ENCODE data around the gene FAM120AOS. TPM values are rescaled to one million over a fixed set of nuclear protein-coding genes. Genes with fewer than 3 reads are reported as not detected.

The FAM120AOS gene
- total and polyA plus RNA-seq, 2 of the 8 experiments (the other 6 are each of a cell fraction or from before 2014, with no cell fraction given) = 29.6 to 37.6 TPM

DNA sequence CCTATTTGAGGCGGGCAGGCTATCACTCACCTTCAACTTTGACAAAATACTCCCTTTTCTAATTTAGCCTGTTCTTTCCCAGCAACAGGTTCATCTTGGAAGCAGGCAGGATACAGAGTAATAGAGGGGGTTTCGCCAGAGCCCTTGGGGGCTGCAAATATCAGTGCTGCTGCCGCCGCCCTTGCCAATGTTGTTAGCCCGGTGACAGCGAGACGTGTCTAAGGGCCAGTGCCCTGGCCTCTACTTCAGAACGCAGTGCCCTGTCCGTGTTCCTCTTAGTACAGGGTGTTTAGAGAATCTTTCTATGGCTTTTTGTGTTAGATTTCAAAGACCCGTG, 703 bp downstream of the FAM120AOS start:
- peak overlapping the region; percentile 89 to 92 for H3K4me2 ChIP-seq (ENCODE audit: insufficient read depth in 1 of 2, low read depth in 2 of 2, low read length in 2 of 2)
- no peak overlapping the region for H2BK20ac ChIP-seq (ENCODE audit: low read length)
- H4K91ac ChIP-seq (replicated peaks; ENCODE audit: insufficient read length, low read length) = no peak overlapping the region
- H3K79me1 ChIP-seq (ENCODE audit: low read depth, low read length) = peaks cover 2% of the 10 kb centered on the region; the same call in 1 of the 2 replicates
- FAIRE-seq (no peak), DNase-seq (ENCODE audit: low read depth in 1 of 2, low spot score in 2 of 2) (no peak)
- no peak for TF ChIP-seq BCL11A (IDR thresholded peaks at IDR 0.05; ENCODE audit: low read depth in 2 of 2, low read length in 2 of 2)
- TF ChIP-seq SUZ12 (IDR thresholded peaks at IDR 0.05; ENCODE audit: low read length) = peak; percentile 19; the same call in 1 of the 2 replicates
- H2BK15ac ChIP-seq (ENCODE audit: low read length) = no peak overlapping the region
- H4K8ac ChIP-seq (ENCODE audit: extremely low read depth, insufficient read depth, low read length) = no peak overlapping the region
- H4K20me1 ChIP-seq (replicated peaks in 1 of 2; ENCODE audit: control insufficient read depth in 1 of 2, insufficient read depth in 2 of 2, low read length in 2 of 2) = peaks cover 3 to 4% of the 10 kb centered on the region in 2 experiments
- H3K56ac ChIP-seq (replicated peaks; ENCODE audit: insufficient read length, low read depth, low read length) = no peak overlapping the region
- no peak overlapping the region for H3K23ac ChIP-seq (ENCODE audit: insufficient read length)
- H3K9me3 ChIP-seq (ENCODE audit: insufficient read depth in 2 of 2, low read depth in 1 of 2, low read length in 1 of 2) = no peaks in the 10 kb centered on the region; a peak in 1 of 4 replicates
- no peak overlapping the region for H3K14ac ChIP-seq (ENCODE audit: insufficient read length)
- ChIA-PET POLR2A (ENCODE audit: partially characterized antibody) (interaction anchor here (1.3 to 4.9 kb wide), 2 partner anchors 12 to 86 kb away, joined by 4 to 35 read pairs; no protein-coding TSS in a partner anchor), CTCF (ENCODE audit: partially characterized antibody) (interaction anchor here (1.3 kb wide), 1 partner anchor 16 kb away, joined by 8 read pairs; no protein-coding TSS in a partner anchor)
- H3K4me3 ChIP-seq (ENCODE audit: extremely low read depth in 1 of 4, insufficient read depth in 2 of 4, low read depth in 3 of 4, low read length in 4 of 4) = peak overlapping the region; percentile 81 to 93 (median 90)
- H3K18ac ChIP-seq (ENCODE audit: extremely low read depth, low read length) = no peak overlapping the region; the same call in 1 of the 2 replicates
- peaks cover 2 to 19% (median 5%) of the 10 kb centered on the region in 4 experiments for H3K36me3 ChIP-seq (ENCODE audit: control insufficient read depth in 2 of 4, insufficient read depth in 4 of 4, low read length in 3 of 4)
- no peak overlapping the region for H2AFZ ChIP-seq (ENCODE audit: low read length)
- H3K4ac ChIP-seq (replicated peaks; ENCODE audit: insufficient read length, low read depth, low read length) = no peak overlapping the region
- no peaks in the 10 kb centered on the region for H3K27me3 ChIP-seq (replicated peaks in 1 of 4; ENCODE audit: control insufficient read depth in 3 of 4, extremely low read depth in 1 of 4, insufficient read depth in 3 of 4, low read length in 3 of 4)
- no peak overlapping the region for H2BK120ac ChIP-seq (replicated peaks; ENCODE audit: low read depth, low read length)
- H3K4me1 ChIP-seq (replicated peaks in 1 of 4; ENCODE audit: control insufficient read depth in 3 of 4, insufficient read depth in 4 of 4, low read length in 3 of 4) = peaks cover 0 to 5% (median 2%) of the 10 kb centered on the region in 4 experiments; a peak in 3 of 7 replicates
- H3K27ac ChIP-seq (ENCODE audit: low read depth, low read length) = no peak overlapping the region
- peaks cover 5 to 67% of the 10 kb centered on the region in 2 experiments; a peak in 3 of 4 replicates for H3K79me2 ChIP-seq (ENCODE audit: control insufficient read depth in 1 of 2, insufficient read depth in 2 of 2, low read length in 2 of 2)
- no peak overlapping the region for H2BK12ac ChIP-seq (ENCODE audit: low read depth, low read length)
- peaks cover 17% of the 10 kb centered on the region for H3K23me2 ChIP-seq (ENCODE audit: low read depth, low read length)
- no peak overlapping the region for H2AK5ac ChIP-seq (ENCODE audit: low read depth, low read length)
- 3% methylated on average over 10 of the region's 10 CpGs; no CpG with 5 or more reads in 1 of the 2 experiments for WGBS, 2 experiments (ENCODE audit: extremely low coverage in 1 of 2, insufficient coverage in 1 of 2, insufficient read length in 1 of 2, insufficient replicate concordance in 2 of 2, low coverage in 1 of 2, low lambda C conversion rate in 2 of 2, missing lambda C conversion rate in 1 of 2)
- H4K5ac ChIP-seq (ENCODE audit: insufficient read length, low read depth, low read length) = no peak overlapping the region
- H2BK5ac ChIP-seq (ENCODE audit: low read depth, low read length) = no peak overlapping the region
- H3K9ac ChIP-seq (replicated peaks in 1 of 4; ENCODE audit: extremely low read depth in 1 of 4, low read depth in 3 of 4, low read length in 3 of 4) = peak overlapping the region; percentile 49 to 90 (median 86)
